IgD-negative memory B cell (primary cell): ENCODE results near the gene APC. TPM values are rescaled to one million over a fixed set of nuclear protein-coding genes. Genes with fewer than 3 reads are reported as not detected.

Source experiments
- polyA plus RNA-seq: library from polyadenylated mRNA; unstranded; fragments of 300-500 nt; fragmentation: Illumina TruSeq; gene quantifications from one replicate; pipeline ENCODE4 v1.2.3, GENCODE V29; 2021

The APC gene
- polyA plus RNA-seq, 1 donor from 2014 or later, result 19.4 TPM

Other genes with a start within 250 kb of the APC start
- 105 TPM for gene SRP19, start 123.4 kb downstream of the APC start, polyA plus RNA-seq
- gene REEP5, start 184.3 kb downstream of the APC start, polyA plus RNA-seq, result 113 TPM
- gene DCP2, start 238.9 kb downstream of the APC start, polyA plus RNA-seq, result 73.7 TPM